MM.1S (cell line): ENCODE data around the gene ZNRF3.

Experiments
- EZH2 ChIP-seq: fragments of 300-600 bp; sonication (generic); optimal IDR thresholded peaks from 2 replicates; pipeline ENCODE3; 2017; ENCODE audit warnings: low read depth, mild to moderate bottlenecking, antibody characterized with exemption, low read length, mixed read lengths
- EZH2phosphoT487 ChIP-seq: fragments of 300-600 bp; sonication (generic); IDR thresholded peaks from 2 replicates; pipeline ENCODE4 v1.6.1; 2018; ENCODE audit warnings: antibody characterized with exemption, low read length
- TF ChIP-seq, protein P1 (sequence below): fragments of 300-600 bp; sonication (generic); IDR thresholded peaks from 2 replicates; pipeline ENCODE4 v1.5.1; 2016; ENCODE audit warnings: antibody characterized with exemption, low read length, mixed read lengths

DNA sequence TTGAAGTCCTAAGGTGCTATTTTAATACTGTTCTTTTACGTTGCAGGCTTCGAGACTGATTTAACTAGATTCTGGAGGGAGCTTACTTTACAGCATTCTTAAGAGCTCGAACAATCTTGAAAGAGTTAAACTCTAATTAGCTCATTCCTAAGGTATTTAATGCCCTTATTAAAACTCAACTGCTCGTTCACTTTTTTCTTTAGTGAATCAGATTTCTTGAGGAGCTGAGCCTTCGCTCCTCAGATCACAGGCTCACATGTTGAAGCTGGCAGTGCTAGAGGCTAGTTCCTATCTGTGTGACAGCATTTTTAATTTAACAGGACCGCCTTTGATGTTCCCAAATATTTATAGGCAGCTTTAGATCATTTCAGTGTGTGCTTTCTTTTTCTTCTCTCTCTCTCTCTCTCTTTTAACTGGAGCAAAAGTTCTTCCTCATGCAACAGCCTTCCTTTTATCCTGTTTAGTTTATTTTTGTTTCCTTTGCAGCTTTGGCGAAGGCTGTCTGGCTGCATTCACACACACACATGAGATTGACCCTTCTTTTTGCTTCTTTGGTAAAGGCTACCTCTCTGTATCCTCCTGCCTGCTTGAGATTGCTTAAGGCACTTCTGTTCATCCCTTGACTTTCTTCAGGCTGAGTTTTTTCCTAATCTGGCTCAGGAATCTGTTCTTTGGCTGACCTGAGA lies 21.0 kb downstream of the ZNRF3 start:
- TF ChIP-seq, protein P1, sequence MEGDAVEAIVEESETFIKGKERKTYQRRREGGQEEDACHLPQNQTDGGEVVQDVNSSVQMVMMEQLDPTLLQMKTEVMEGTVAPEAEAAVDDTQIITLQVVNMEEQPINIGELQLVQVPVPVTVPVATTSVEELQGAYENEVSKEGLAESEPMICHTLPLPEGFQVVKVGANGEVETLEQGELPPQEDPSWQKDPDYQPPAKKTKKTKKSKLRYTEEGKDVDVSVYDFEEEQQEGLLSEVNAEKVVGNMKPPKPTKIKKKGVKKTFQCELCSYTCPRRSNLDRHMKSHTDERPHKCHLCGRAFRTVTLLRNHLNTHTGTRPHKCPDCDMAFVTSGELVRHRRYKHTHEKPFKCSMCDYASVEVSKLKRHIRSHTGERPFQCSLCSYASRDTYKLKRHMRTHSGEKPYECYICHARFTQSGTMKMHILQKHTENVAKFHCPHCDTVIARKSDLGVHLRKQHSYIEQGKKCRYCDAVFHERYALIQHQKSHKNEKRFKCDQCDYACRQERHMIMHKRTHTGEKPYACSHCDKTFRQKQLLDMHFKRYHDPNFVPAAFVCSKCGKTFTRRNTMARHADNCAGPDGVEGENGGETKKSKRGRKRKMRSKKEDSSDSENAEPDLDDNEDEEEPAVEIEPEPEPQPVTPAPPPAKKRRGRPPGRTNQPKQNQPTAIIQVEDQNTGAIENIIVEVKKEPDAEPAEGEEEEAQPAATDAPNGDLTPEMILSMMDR: no peak
- TF ChIP-seq EZH2 (no peak), EZH2phosphoT487 (no peak)
